K562 (cell line): ENCODE results near the gene ERMP1. TPM values are rescaled to one million over a fixed set of nuclear protein-coding genes. Genes with fewer than 3 reads are reported as not detected.

Experiments used
- ATAC-seq: fragments of 200-7000 bp; cut with Tn5 transposase; 3 replicates; pipeline ENCODE4 v1.9.1; 2020; ENCODE audit warnings: moderate library complexity
- BruUV-seq: library from RNA; stranded (reverse); fragments of 400-500 nt; replicated peaks from 2 replicates; lab custom pipeline; 2021; lab: Mats Ljungman, UMichigan
- CTCF ChIA-PET: fragments of 300-600 bp; formaldehyde crosslinking; extraction: SDS; loops from one replicate; lab custom pipeline; 2021; ENCODE audit warnings: low intra/inter-chr PET ratio; lab: Yijun Ruan, JAX
- POLR2A ChIA-PET: fragments of 300-600, 350-650 bp; sonication (Branson Sonifier 250); formaldehyde crosslinking; extraction: SDS; loops from one replicate; lab custom pipeline; 2021; ENCODE audit warnings: antibody characterized with exemption, inconsistent platforms; lab: Yijun Ruan, JAX
- DNase-seq, 4 experiments: peaks; one replicate each; pipeline versions ENCODE4 v3.0.0 to v3.0.0-alpha.2; 2011 to 2018; ENCODE audit warnings: low spot score in 3 of 4, mixed read lengths in 3 of 4; ENCODE audit errors: extremely low read depth in 1 of 4
- FAIRE-seq: peaks from 2 replicates; lab custom pipeline; 2011; peaks lifted over from hg19 to GRCh38; lab: Jason Lieb, UNC
- H2AFZ ChIP-seq: 2 replicates; pipeline ENCODE4 v1.6.0; 2011; ENCODE audit warnings: low read depth, low read length, control low read depth, inconsistent platforms
- H3K27ac ChIP-seq: fragments of 200-600 bp; 3 replicates; pipeline ENCODE4 v1.8.0; 2011; ENCODE audit warnings: low read depth, mild to moderate bottlenecking, control low read depth, inconsistent platforms, low read length, moderate library complexity, mixed read lengths; ENCODE audit errors: extremely low read depth
- H3K27me3 ChIP-seq, 2 experiments: fragments of 300-600 bp in 1 of 2; 2 replicates in 1 of 2; 3 replicates in 1 of 2; pipeline versions ENCODE4 v1.6.0 to v1.8.0; 2011; ENCODE audit warnings: inconsistent platforms in 2 of 2, low read length in 2 of 2, mild to moderate bottlenecking in 1 of 2, mixed read lengths in 1 of 2, moderate library complexity in 1 of 2; ENCODE audit not compliant: control insufficient read depth in 2 of 2, insufficient read depth in 2 of 2
- H3K36me3 ChIP-seq: fragments of 300-600 bp; 3 replicates; pipeline ENCODE4 v1.8.0; 2011; ENCODE audit warnings: mild to moderate bottlenecking, low read length, inconsistent platforms; ENCODE audit not compliant: control insufficient read depth, insufficient read depth
- H3K4me1 ChIP-seq, 2 experiments: fragments of 200-600 bp in 1 of 2; replicated peaks in 1 of 2; 2 replicates in 1 of 2; 3 replicates in 1 of 2; pipeline versions ENCODE4 v1.5.1 to v1.8.0; 2011; ENCODE audit warnings: inconsistent platforms in 2 of 2, low read length in 2 of 2, mild to moderate bottlenecking in 1 of 2, mixed read lengths in 1 of 2, moderate library complexity in 1 of 2; ENCODE audit not compliant: control insufficient read depth in 2 of 2, insufficient read depth in 2 of 2
- H3K4me2 ChIP-seq: 2 replicates; pipeline ENCODE4 v1.6.1; 2011; ENCODE audit warnings: low read length, control low read depth, inconsistent platforms, mixed read lengths; ENCODE audit not compliant: insufficient read depth
- H3K4me3 ChIP-seq: fragments of 200-600 bp; sonication (generic), shearing (Covaris generic); 2 replicates; pipeline ENCODE4 v1.5.1; 2016; ENCODE audit warnings: control low read depth, inconsistent platforms
- H3K79me2 ChIP-seq: fragments of 200-600 bp; 3 replicates; pipeline ENCODE4 v1.8.0; 2011; ENCODE audit warnings: low read length, inconsistent platforms; ENCODE audit not compliant: control insufficient read depth, insufficient read depth
- H3K9ac ChIP-seq, 2 experiments: 2 replicates each; pipeline versions ENCODE4 v1.6.0 to v1.6.1; 2011; ENCODE audit warnings: low read depth in 2 of 2, low read length in 2 of 2, control low read depth in 1 of 2, inconsistent platforms in 1 of 2, mild to moderate bottlenecking in 1 of 2, mixed read lengths in 1 of 2; ENCODE audit not compliant: insufficient read depth in 1 of 2
- H3K9me1 ChIP-seq: one replicate; pipeline ENCODE4 v1.6.0; 2011; ENCODE audit warnings: inconsistent platforms, mild to moderate bottlenecking, low read length, moderate library complexity; ENCODE audit not compliant: control insufficient read depth, insufficient read depth
- H3K9me3 ChIP-seq: replicated peaks from 2 replicates; pipeline ENCODE4 v1.5.1; 2011; ENCODE audit warnings: low read depth, low read length, inconsistent platforms; ENCODE audit not compliant: control insufficient read depth, insufficient read depth
- H4K20me1 ChIP-seq: replicated peaks from 2 replicates; pipeline ENCODE4 v1.6.1; 2011; ENCODE audit warnings: low read length, inconsistent platforms, mixed read lengths; ENCODE audit not compliant: control insufficient read depth, insufficient read depth
- ASH1L ChIP-seq: fragments of 450-650 bp; IDR thresholded peaks from 2 replicates; pipeline ENCODE4 v1.6.1; 2018; ENCODE audit warnings: borderline replicate concordance, mild to moderate bottlenecking, low read depth; ENCODE audit not compliant: partially characterized antibody
- BRF2 ChIP-seq: IDR thresholded peaks from 3 replicates; pipeline ENCODE4 v1.6.1; 2011; ENCODE audit warnings: borderline replicate concordance, mild to moderate bottlenecking; ENCODE audit not compliant: insufficient read length, insufficient read depth
- CAMTA2 ChIP-seq: fragments of 250-450 bp; sonication (Bioruptor Pico); conservative IDR thresholded peaks from 2 replicates; pipeline ENCODE4 v1.5.1; 2022
- ETS2 ChIP-seq: IDR thresholded peaks from 2 replicates; pipeline ENCODE4 v1.6.1; 2016; ENCODE audit warnings: borderline replicate concordance, missing genetic modification characterization, mild to moderate bottlenecking, moderate library complexity, missing compliant biosample characterization; ENCODE audit not compliant: poor library complexity, severe bottlenecking
- FOXK2 ChIP-seq, 2 experiments: fragments of 450-650 bp; IDR thresholded peaks in 1 of 2; conservative IDR thresholded peaks in 1 of 2; 2 replicates each; pipeline ENCODE4 v1.6.1; 2016; ENCODE audit warnings: low read depth in 2 of 2, mild to moderate bottlenecking in 1 of 2
- HEY1 ChIP-seq: fragments of 250-450 bp; sonication (Bioruptor Pico); IDR thresholded peaks from 2 replicates; pipeline ENCODE4 v1.5.0; 2020; ENCODE audit warnings: mild to moderate bottlenecking, moderate library complexity, borderline replicate concordance
- KAT8 ChIP-seq: fragments of 450-650 bp; IDR thresholded peaks from 2 replicates; pipeline ENCODE4 v1.6.1; 2016; ENCODE audit warnings: low read depth, mild to moderate bottlenecking
- MCM3 ChIP-seq: fragments of 450-650 bp; IDR thresholded peaks from 2 replicates; pipeline ENCODE4 v1.6.1; 2016
- NR2F6 ChIP-seq: fragments of 450-650 bp; formaldehyde crosslinking; IDR thresholded peaks from 2 replicates; pipeline ENCODE4 v1.4.0; 2020; ENCODE audit warnings: mild to moderate bottlenecking
- PTRF ChIP-seq: fragments of 450-650 bp; IDR thresholded peaks from 2 replicates; pipeline ENCODE4 v1.6.1; 2016; ENCODE audit warnings: mild to moderate bottlenecking, missing genetic modification characterization, missing compliant biosample characterization
- SMAD1 ChIP-seq: fragments of 150-350 bp; IDR thresholded peaks from 2 replicates; pipeline ENCODE4 v1.6.1; 2014; ENCODE audit warnings: low read length, low read depth; ENCODE audit not compliant: partially characterized antibody
- STAT5B ChIP-seq: fragments of 250-450 bp; sonication (Bioruptor Pico); IDR thresholded peaks from 2 replicates; pipeline ENCODE4 v1.8.0; 2021; ENCODE audit warnings: mild to moderate bottlenecking, inconsistent platforms
- TARDBP ChIP-seq: fragments of 450-650 bp; IDR thresholded peaks from 2 replicates; pipeline ENCODE4 v1.6.1; 2016
- ZBTB12 ChIP-seq: fragments of 250-450 bp; sonication (Bioruptor Pico); IDR thresholded peaks from 2 replicates; pipeline ENCODE4 v1.4.0; 2020
- ZC3H8 ChIP-seq: fragments of 450-650 bp; IDR thresholded peaks from 2 replicates; pipeline ENCODE4 v1.6.1; 2017
- ZNF354B ChIP-seq: fragments of 250-450 bp; sonication (Bioruptor Pico); IDR thresholded peaks from 2 replicates; pipeline ENCODE4 v1.4.0; 2020
- WGBS: fragments of 100-300 bp; shearing (Covaris generic); methylation state at CpG from one replicate; pipeline ENCODE4 v1.1.6; 2016; ENCODE audit warnings: low coverage, mixed read lengths; ENCODE audit not compliant: insufficient coverage; ENCODE audit errors: missing lambda C conversion rate; 5-methylcytosine and 5-hydroxymethylcytosine counted together
- in situ Hi-C: fragments of 300-500 bp; cut with MboI; formaldehyde crosslinking; loops from 4 replicates; pipeline ENCODE4 v1.15.0; 2018; ENCODE audit warnings: inconsistent platforms, mixed read lengths
- intact Hi-C: fragments of 100-400 bp; cut with micrococcal nuclease; formaldehyde crosslinking; loops from 2 replicates; pipeline ENCODE4 v1.14.2; 2022
- polyA plus RNA-seq, 8 experiments: library from polyadenylated mRNA; depleted of rRNA in 4 of 8; stranded (reverse) in 5 of 8; unstranded in 3 of 8; fragments of >200 nt; fragmentation: Nextera tagmentation in 2 of 8; fragmentation: Illumina TruSeq in 1 of 8; extraction: Ambion mirVana in 2 of 8; extraction: Trizol in 1 of 8; gene quantifications; 2 replicates each; pipeline versions ENCODE4 v1.2.1 to v1.2.3, GENCODE V29; 2011 to 2014; ENCODE audit warnings: inconsistent platforms in 1 of 8, missing spikeins in 1 of 8
- total RNA-seq, 7 experiments: library from RNA; depleted of rRNA in 6 of 7; stranded (reverse); fragments of >200 nt in 6 of 7; fragmentation: Illumina TruSeq in 2 of 7; extraction: Trizol in 2 of 7; gene quantifications; 2 replicates each; pipeline versions ENCODE4 v1.2.1 to v1.2.3, GENCODE V29; 2011 to 2021; ENCODE audit warnings: low replicate concordance in 1 of 7

Gene ERMP1
- total and polyA plus RNA-seq, 9 of the 15 experiments (the other 6 are each of a cell fraction or from before 2014, with no cell fraction given): 2.5 to 26.3 (median 12.6) TPM

- ATAC-seq: no peak
- in situ Hi-C loops: no loop called here
These were observed 36.6 kb downstream of the ERMP1 start for GRCh38 chr9:5796298-5796697.

GRCh38 chr9:5793812-5794211, 39.1 kb downstream of the ERMP1 start:
- Histone ChIP-seq H3K79me2 (no peaks in the 10 kb centered on the region), H3K9ac (no peak overlapping the region), H4K20me1 (no peaks in the 10 kb centered on the region), H3K9me3 (no peaks in the 10 kb centered on the region), H3K36me3 (peaks cover 33% of the 10 kb centered on the region; the same call in 1 of the 3 replicates), H3K4me1 (no peaks in the 10 kb centered on the region), H3K4me2 (no peak overlapping the region), H3K4me3 (no peak overlapping the region), H3K9me1 (no peaks in the 10 kb centered on the region), H2AFZ (no peak overlapping the region), H3K27ac (no peak overlapping the region), H3K27me3 (no peaks in the 10 kb centered on the region)
- CTCF ChIA-PET: no interaction called here
- DNase-seq: no peak
- in situ Hi-C loops (no loop called here), intact Hi-C loops (no loop called here)
- TF ChIP-seq ZNF354B (CRISPR knock-in tag): no peak
- no peak for TF ChIP-seq ZBTB12 (CRISPR knock-in tag)
- no peak for TF ChIP-seq SMAD1
- TF ChIP-seq CAMTA2: no peak
- no peak for TF ChIP-seq KAT8
- no peak for TF ChIP-seq ETS2
- TF ChIP-seq ASH1L: no peak
- TF ChIP-seq MCM3: no peak
- no peak for TF ChIP-seq NR2F6
- no peak for TF ChIP-seq ZC3H8
- no peak for ATAC-seq
- POLR2A ChIA-PET: no interaction called here
- no peak for FAIRE-seq
- WGBS: 50% methylated on average over 1 of the region's 1 CpG
- no TSS peak for BruUV-seq

More at GRCh38 chr9:5796298-5796697, 36.6 kb downstream of the ERMP1 start:
- Histone ChIP-seq H3K4me3 (no peak overlapping the region), H3K4me1 (no peaks in the 10 kb centered on the region), H3K36me3 (peaks cover 35% of the 10 kb centered on the region; the same call in 1 of the 3 replicates), H3K4me2 (no peak overlapping the region), H4K20me1 (no peaks in the 10 kb centered on the region), H3K27me3 (no peaks in the 10 kb centered on the region), H3K79me2 (no peaks in the 10 kb centered on the region), H3K9ac (no peak overlapping the region), H3K9me1 (no peaks in the 10 kb centered on the region), H3K27ac (no peak overlapping the region), H2AFZ (no peak overlapping the region), H3K9me3 (no peaks in the 10 kb centered on the region)
- intact Hi-C loops: loop anchor here (5.0 kb wide), 2 partner anchors 81 to 256 kb away; no protein-coding TSS in a partner anchor
- WGBS: 47% methylated on average over 2 of the region's 2 CpGs
- ChIA-PET POLR2A (no interaction called here), CTCF (no interaction called here)
- no peak for FAIRE-seq
- BruUV-seq: no TSS peak
- DNase-seq: no peak
- TF ChIP-seq HEY1 (CRISPR knock-in tag) (no peak), PTRF (tag) (no peak), FOXK2 (conservative IDR thresholded peaks at IDR 0.05 in 1 of 2, IDR thresholded peaks at IDR 0.05 in 1 of 2; ENCODE audit: low read depth in 2 of 2) (no peak), TARDBP (no peak), STAT5B (CRISPR knock-in tag) (no peak), BRF2 (no peak)
